22Rv1 (cell line): Measurements from ENCODE around the gene ALDH6A1.

Source experiments
- ZFX ChIP-seq: fragments of 450-650 bp; IDR thresholded peaks from 2 replicates; pipeline ENCODE4 v1.6.1; 2017; ENCODE audit warnings: antibody characterized with exemption, borderline replicate concordance
- TF ChIP-seq, protein P1 (sequence below): fragments of 450-650 bp; IDR thresholded peaks from 2 replicates; pipeline ENCODE4 v1.5.1; 2017; ENCODE audit warnings: mild to moderate bottlenecking

DNA sequence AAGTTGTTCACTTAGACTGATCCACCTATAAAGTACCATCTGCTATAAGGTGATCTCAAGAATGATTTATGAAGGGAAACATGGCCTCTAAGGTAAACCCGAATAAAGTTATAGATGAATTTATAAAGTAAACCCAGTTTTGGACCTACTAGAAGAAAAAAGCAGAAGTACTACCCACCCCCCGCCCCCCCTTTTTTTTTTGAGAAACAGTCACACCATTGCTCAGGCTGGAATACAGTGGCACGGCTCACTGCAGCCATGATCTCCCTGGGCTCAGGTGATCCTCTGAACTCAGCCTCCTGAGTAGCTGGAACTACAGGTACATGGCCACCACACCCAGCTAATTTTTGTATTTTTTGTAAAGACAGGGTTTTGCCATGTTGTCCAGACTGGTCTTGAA is 69.1 kb downstream of the ALDH6A1 start:
- TF ChIP-seq, protein P1, sequence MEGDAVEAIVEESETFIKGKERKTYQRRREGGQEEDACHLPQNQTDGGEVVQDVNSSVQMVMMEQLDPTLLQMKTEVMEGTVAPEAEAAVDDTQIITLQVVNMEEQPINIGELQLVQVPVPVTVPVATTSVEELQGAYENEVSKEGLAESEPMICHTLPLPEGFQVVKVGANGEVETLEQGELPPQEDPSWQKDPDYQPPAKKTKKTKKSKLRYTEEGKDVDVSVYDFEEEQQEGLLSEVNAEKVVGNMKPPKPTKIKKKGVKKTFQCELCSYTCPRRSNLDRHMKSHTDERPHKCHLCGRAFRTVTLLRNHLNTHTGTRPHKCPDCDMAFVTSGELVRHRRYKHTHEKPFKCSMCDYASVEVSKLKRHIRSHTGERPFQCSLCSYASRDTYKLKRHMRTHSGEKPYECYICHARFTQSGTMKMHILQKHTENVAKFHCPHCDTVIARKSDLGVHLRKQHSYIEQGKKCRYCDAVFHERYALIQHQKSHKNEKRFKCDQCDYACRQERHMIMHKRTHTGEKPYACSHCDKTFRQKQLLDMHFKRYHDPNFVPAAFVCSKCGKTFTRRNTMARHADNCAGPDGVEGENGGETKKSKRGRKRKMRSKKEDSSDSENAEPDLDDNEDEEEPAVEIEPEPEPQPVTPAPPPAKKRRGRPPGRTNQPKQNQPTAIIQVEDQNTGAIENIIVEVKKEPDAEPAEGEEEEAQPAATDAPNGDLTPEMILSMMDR, result no peak
- no peak for TF ChIP-seq ZFX
